Prostate gland (tissue), 2 donors: ENCODE measurements around the gene CFTR.

Source experiments
- CTCF ChIP-seq, 4 experiments: fragments of 200-600 bp in 2 of 4; fragments of 450-650 bp in 2 of 4; sonication (generic) in 2 of 4; IDR thresholded peaks; 1 replicate in 3 of 4; 2 replicates in 1 of 4; pipeline ENCODE4 v1.5.1; 2016 to 2019; ENCODE audit warnings: antibody characterized with exemption in 4 of 4, mild to moderate bottlenecking in 2 of 4, moderate library complexity in 2 of 4
- POLR2A ChIP-seq: fragments of 450-650 bp; IDR thresholded peaks from one replicate; pipeline ENCODE4 v1.6.1; 2016; ENCODE audit warnings: antibody characterized with exemption, mild to moderate bottlenecking
- POLR2AphosphoS5 ChIP-seq: sonication (generic); formaldehyde crosslinking; IDR thresholded peaks from one replicate; pipeline ENCODE4 v1.6.1; 2017; ENCODE audit warnings: antibody characterized with exemption

DNA sequence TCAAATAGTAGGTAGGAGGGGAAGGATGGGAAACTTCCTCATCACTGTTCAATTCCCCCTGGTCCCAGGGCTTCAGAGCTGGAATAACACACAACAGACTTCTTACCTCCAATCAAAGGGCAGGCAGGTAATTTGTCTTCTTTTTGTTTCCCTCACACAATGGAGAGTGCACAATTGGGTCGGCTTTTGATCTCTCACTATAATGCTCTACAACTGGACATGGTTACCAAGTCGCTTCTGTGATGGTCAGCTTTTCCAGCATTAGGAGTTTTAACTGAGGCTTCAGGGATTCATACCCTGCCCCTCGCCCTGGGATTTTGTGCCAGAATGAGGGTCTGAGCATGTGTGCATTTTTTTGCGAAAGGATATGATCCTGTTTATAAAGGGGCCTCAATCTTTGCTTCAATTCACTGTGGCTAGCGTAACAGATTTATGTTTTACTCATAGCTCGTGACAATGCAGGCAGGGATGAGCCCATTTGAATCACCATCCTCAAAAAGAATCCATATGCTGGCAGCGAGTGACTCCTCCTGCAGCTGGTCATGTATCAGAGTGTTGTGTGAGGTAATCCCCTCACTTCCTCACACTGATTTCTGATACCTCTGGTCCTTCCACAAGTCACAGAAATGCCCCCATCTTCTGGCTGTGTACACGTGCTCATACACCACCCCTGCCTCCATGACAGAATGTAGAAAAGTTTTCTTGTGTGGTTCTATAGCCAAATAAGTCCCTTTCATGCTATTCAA is 203.8 kb downstream of the CFTR start:
- TF ChIP-seq CTCF (IDR thresholded peaks at IDR 0.05) (no peak), POLR2AphosphoS5 (no peak), POLR2A (no peak)
